Stomach (tissue), 9 donors: ENCODE results near the gene FHAD1. TPM values are rescaled to one million over a fixed set of nuclear protein-coding genes. Genes with fewer than 3 reads are reported as not detected.
A peak's percentile ranks its signal among the peaks of the same experiment; 100 is the strongest.
"Not testable (repeated sequence)": the region's sequence is repeated elsewhere in the genome, so short reads cannot be mapped to it uniquely, and the experiment has no call there.

Experiments used
- DNase-seq, 2 donors: peaks; one replicate each; pipeline versions ENCODE4 v3.0.0 to v3.0.0-alpha.2; 2013 to 2019
- H3K27ac ChIP-seq, 5 donors: fragments of 200-600 bp in 4 of 5; sonication (generic) in 4 of 5; one replicate each; pipeline ENCODE4 v1.5.1; 2013 to 2019; ENCODE audit warnings: mild to moderate bottlenecking in 1 of 5, moderate library complexity in 1 of 5
- H3K27me3 ChIP-seq, 3 donors: fragments of 200-600 bp; sonication (generic); one replicate each; pipeline ENCODE4 v1.5.1; 2017 to 2019; ENCODE audit warnings: mixed run types in 1 of 3
- H3K36me3 ChIP-seq, 4 donors: fragments of 200-600 bp; sonication (generic); 1 replicate in 3 of 4; 2 replicates in 1 of 4; pipeline ENCODE4 v1.5.1; 2016 to 2019
- H3K4me1 ChIP-seq, 4 donors: fragments of 200-600 bp; sonication (generic); one replicate each; pipeline ENCODE4 v1.5.1; 2016 to 2019
- H3K4me3 ChIP-seq, 4 donors: fragments of 200-600 bp; sonication (generic) in 3 of 4; one replicate each; pipeline ENCODE4 v1.5.1; 2016 to 2019; ENCODE audit warnings: mild to moderate bottlenecking in 1 of 4
- H3K9me3 ChIP-seq, 4 donors: fragments of 200-600 bp; sonication (generic); one replicate each; pipeline ENCODE4 v1.5.1; 2016 to 2019
- EP300 ChIP-seq: sonication (generic); formaldehyde crosslinking; IDR thresholded peaks from one replicate; pipeline ENCODE4 v1.6.1; 2017; ENCODE audit warnings: antibody characterized with exemption
- POLR2A ChIP-seq, 4 donors: fragments of 450-650 bp; IDR thresholded peaks; one replicate each; pipeline ENCODE4 v1.6.1; 2016; ENCODE audit warnings: antibody characterized with exemption in 4 of 4, control low read depth in 2 of 4, mild to moderate bottlenecking in 1 of 4, moderate library complexity in 1 of 4
- POLR2AphosphoS5 ChIP-seq, 3 donors: sonication (generic); formaldehyde crosslinking; IDR thresholded peaks; one replicate each; pipeline ENCODE4 v1.6.1; 2016; ENCODE audit warnings: antibody characterized with exemption in 3 of 3
- WGBS, 5 donors: extraction: QIAGEN DNeasy Blood & Tissue Kit in 3 of 5; methylation state at CpG; one replicate each; pipeline versions ENCODE4 v1.1.5 to v1.1.7; 2013 to 2018; 5-methylcytosine and 5-hydroxymethylcytosine counted together
- intact Hi-C: fragments of 100-400 bp; cut with DNase I; formaldehyde crosslinking; loops from one replicate; pipeline ENCODE4 v1.15.1; 2023; ENCODE audit warnings: low total_unique reads
- polyA plus RNA-seq, 3 donors: library from polyadenylated mRNA; stranded (reverse); fragments of 200-250 nt; gene quantifications; one replicate each; pipeline ENCODE4 v1.2.3, GENCODE V29; 2013
- total RNA-seq, 5 donors: library from RNA; depleted of rRNA; stranded (reverse); fragments of >200 nt; gene quantifications; one replicate each; pipeline versions ENCODE4 v1.1.0 to v1.2.3, GENCODE V29; 2014 to 2016
- TF ChIP-seq, protein P1 (sequence below), 7 experiments: fragments of 450-650 bp in 4 of 7; fragments of 200-600 bp in 3 of 7; sonication (generic) in 3 of 7; IDR thresholded peaks; one replicate each; pipeline ENCODE4 v1.5.1; 2016 to 2019; ENCODE audit warnings: antibody characterized with exemption in 7 of 7, control low read depth in 2 of 7, mild to moderate bottlenecking in 1 of 7
- donor health status: healthy with polysubstance abuse.
- donor health status: Bipolar disorder and iron deficiency.
- donor health status: healthy.

The FHAD1 gene
- total and polyA plus RNA-seq, 8 donors, result 0.38 to 5.1 (median 1.4) TPM; not detected in 2

- no peak for TF ChIP-seq EP300
- TF ChIP-seq, protein P1, sequence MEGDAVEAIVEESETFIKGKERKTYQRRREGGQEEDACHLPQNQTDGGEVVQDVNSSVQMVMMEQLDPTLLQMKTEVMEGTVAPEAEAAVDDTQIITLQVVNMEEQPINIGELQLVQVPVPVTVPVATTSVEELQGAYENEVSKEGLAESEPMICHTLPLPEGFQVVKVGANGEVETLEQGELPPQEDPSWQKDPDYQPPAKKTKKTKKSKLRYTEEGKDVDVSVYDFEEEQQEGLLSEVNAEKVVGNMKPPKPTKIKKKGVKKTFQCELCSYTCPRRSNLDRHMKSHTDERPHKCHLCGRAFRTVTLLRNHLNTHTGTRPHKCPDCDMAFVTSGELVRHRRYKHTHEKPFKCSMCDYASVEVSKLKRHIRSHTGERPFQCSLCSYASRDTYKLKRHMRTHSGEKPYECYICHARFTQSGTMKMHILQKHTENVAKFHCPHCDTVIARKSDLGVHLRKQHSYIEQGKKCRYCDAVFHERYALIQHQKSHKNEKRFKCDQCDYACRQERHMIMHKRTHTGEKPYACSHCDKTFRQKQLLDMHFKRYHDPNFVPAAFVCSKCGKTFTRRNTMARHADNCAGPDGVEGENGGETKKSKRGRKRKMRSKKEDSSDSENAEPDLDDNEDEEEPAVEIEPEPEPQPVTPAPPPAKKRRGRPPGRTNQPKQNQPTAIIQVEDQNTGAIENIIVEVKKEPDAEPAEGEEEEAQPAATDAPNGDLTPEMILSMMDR (IDR thresholded peaks at IDR 0.05), result peak; percentile 23 to 98 (median 94)
- TF ChIP-seq POLR2A (IDR thresholded peaks at IDR 0.05), result no peak
- peak in 1 of 3 donors; percentile 22 for TF ChIP-seq POLR2AphosphoS5 (IDR thresholded peaks at IDR 0.05)
- Histone ChIP-seq H3K4me3 (no peak overlapping the region), H3K4me1 (peaks cover 21 to 57% (median 43%) of the 10 kb centered on the region in 4 donors), H3K9me3 (no peaks in the 10 kb centered on the region), H3K27me3 (no peaks in the 10 kb centered on the region), H3K36me3 (peaks cover 40 to 58% (median 46%) of the 10 kb centered on the region in 4 donors), H3K27ac (peak overlapping the region; percentile 44 to 69 (median 56))
- intact Hi-C loops, result no loop called here
- DNase-seq, result peak; percentile 82 to 86
- WGBS, 5 donors, result 52 to 67% (median 55%) methylated on average over 18 to 19 of the region's 19 CpGs
Measured at GRCh38 chr1:15430787-15431570, 184.0 kb downstream of the FHAD1 start.

- H3K36me3 ChIP-seq, result peaks cover 34 to 52% (median 41%) of the 10 kb centered on the region in 4 donors
- peaks cover 15 to 51% (median 37%) of the 10 kb centered on the region in 4 donors for H3K4me1 ChIP-seq
- H3K4me3 ChIP-seq, result no peak overlapping the region
- intact Hi-C loops, result no loop called here
- no peaks in the 10 kb centered on the region for H3K9me3 ChIP-seq
- no peak for TF ChIP-seq EP300
- TF ChIP-seq POLR2AphosphoS5 (IDR thresholded peaks at IDR 0.05), result no peak
- TF ChIP-seq, protein P1 (IDR thresholded peaks at IDR 0.05), result no peak
- no peak for TF ChIP-seq POLR2A (IDR thresholded peaks at IDR 0.05)
- no peaks in the 10 kb centered on the region for H3K27me3 ChIP-seq
- 66 to 81% (median 74%) methylated on average over 4 of the region's 4 CpGs for WGBS, 5 donors
- peak overlapping the region; percentile 44 to 69 (median 56) for H3K27ac ChIP-seq
- no peak for DNase-seq
Measured at GRCh38 chr1:15431571-15431948, 184.5 kb downstream of the FHAD1 start.

GRCh38 chr1:15432324-15432723 lies 185.3 kb downstream of the FHAD1 start:
- DNase-seq, result peak; percentile 59 to 81
- Histone ChIP-seq H3K4me1 (peaks cover 7 to 43% (median 29%) of the 10 kb centered on the region in 4 donors), H3K4me3 (no peak overlapping the region), H3K27ac (peak overlapping the region; percentile 44 to 69 (median 56)), H3K9me3 (no peaks in the 10 kb centered on the region), H3K36me3 (peaks cover 30 to 45% (median 34%) of the 10 kb centered on the region in 4 donors), H3K27me3 (no peaks in the 10 kb centered on the region)
- WGBS, 5 donors, result 27 to 60% (median 54%) methylated on average over 9 of the region's 9 CpGs
- intact Hi-C loops, result no loop called here
- no peak for TF ChIP-seq POLR2A (IDR thresholded peaks at IDR 0.05)
- no peak for TF ChIP-seq EP300
- no peak for TF ChIP-seq POLR2AphosphoS5 (IDR thresholded peaks at IDR 0.05)
- TF ChIP-seq, protein P1 (IDR thresholded peaks at IDR 0.05), result no peak

- H3K4me3 ChIP-seq, result no peak overlapping the region
- no peaks in the 10 kb centered on the region for H3K9me3 ChIP-seq
- intact Hi-C loops, result no loop called here
- H3K36me3 ChIP-seq, result peaks cover 18 to 33% (median 22%) of the 10 kb centered on the region in 4 donors
- TF ChIP-seq POLR2AphosphoS5 (IDR thresholded peaks at IDR 0.05) (no peak), POLR2A (IDR thresholded peaks at IDR 0.05) (no peak), EP300 (no peak)
- TF ChIP-seq, protein P1 (IDR thresholded peaks at IDR 0.05), result no peak
- H3K27ac ChIP-seq, result peak overlapping the region in 1 of 5 donors; percentile 10
- 81 to 90% (median 85%) methylated on average over 9 of the region's 9 CpGs for WGBS, 5 donors
- H3K4me1 ChIP-seq, result peaks cover 6 to 34% (median 23%) of the 10 kb centered on the region in 4 donors
- DNase-seq, result no peak
- H3K27me3 ChIP-seq, result no peaks in the 10 kb centered on the region
Measured at GRCh38 chr1:15433471-15433870, 186.4 kb downstream of the FHAD1 start.

- Histone ChIP-seq H3K36me3 (peaks cover 6 to 21% (median 10%) of the 10 kb centered on the region in 4 donors), H3K4me1 (peaks cover 6 to 34% (median 21%) of the 10 kb centered on the region in 4 donors)
- H3K27ac ChIP-seq, H3K9me3 ChIP-seq, H3K27me3 ChIP-seq, intact Hi-C loops, DNase-seq, H3K4me3 ChIP-seq: not testable (repeated sequence)
- WGBS, 5 donors, result 60 to 69% (median 66%) methylated on average over 8 of the region's 8 CpGs
Measured at GRCh38 chr1:15434739-15435138, 187.7 kb downstream of the FHAD1 start.
